GM15510 (cell line): ENCODE measurements around the gene BRD3.
A peak's percentile ranks its signal among the peaks of the same experiment; 100 is the strongest.

Experiments used
- POLR2A ChIP-seq: IDR thresholded peaks from 3 replicates; pipeline ENCODE4 v1.6.1; 2011; ENCODE audit warnings: borderline replicate concordance; ENCODE audit not compliant: insufficient read length; ENCODE audit errors: extremely low read depth

BRD3 gene

GRCh38 chr9:134069480-134070399, 1.9 kb upstream of the BRD3 start:
- TF ChIP-seq POLR2A, result no peak

- TF ChIP-seq POLR2A, result no peak
These were observed 1.1 kb upstream of the BRD3 start for GRCh38 chr9:134068744-134069479.

GRCh38 chr9:134066913-134067851, 644 bp downstream of the BRD3 start:
- TF ChIP-seq POLR2A, result peak; percentile 17

GRCh38 chr9:134066526-134066912, 1.3 kb downstream of the BRD3 start:
- TF ChIP-seq POLR2A, result no peak

GRCh38 chr9:134065612-134066419, 2.0 kb downstream of the BRD3 start:
- TF ChIP-seq POLR2A, result peak; percentile 28

GRCh38 chr9:134064711-134065110, 3.1 kb downstream of the BRD3 start:
- no peak for TF ChIP-seq POLR2A

GRCh38 chr9:134063571-134064450, 4.0 kb downstream of the BRD3 start:
- no peak for TF ChIP-seq POLR2A

- TF ChIP-seq POLR2A, result no peak
These were observed 4.7 kb downstream of the BRD3 start for GRCh38 chr9:134063088-134063570.

- no peak for TF ChIP-seq POLR2A
These were observed 5.3 kb downstream of the BRD3 start for GRCh38 chr9:134062461-134063087.

GRCh38 chr9:134061688-134062371, 6.0 kb downstream of the BRD3 start:
- TF ChIP-seq POLR2A, result no peak

- no peak for TF ChIP-seq POLR2A
These were observed 6.7 kb downstream of the BRD3 start for GRCh38 chr9:134061019-134061687.

GRCh38 chr9:134060546-134060945, 7.3 kb downstream of the BRD3 start:
- TF ChIP-seq POLR2A, result no peak
